ENCODE results near the gene GAS1.

GAS1 gene, protein sequence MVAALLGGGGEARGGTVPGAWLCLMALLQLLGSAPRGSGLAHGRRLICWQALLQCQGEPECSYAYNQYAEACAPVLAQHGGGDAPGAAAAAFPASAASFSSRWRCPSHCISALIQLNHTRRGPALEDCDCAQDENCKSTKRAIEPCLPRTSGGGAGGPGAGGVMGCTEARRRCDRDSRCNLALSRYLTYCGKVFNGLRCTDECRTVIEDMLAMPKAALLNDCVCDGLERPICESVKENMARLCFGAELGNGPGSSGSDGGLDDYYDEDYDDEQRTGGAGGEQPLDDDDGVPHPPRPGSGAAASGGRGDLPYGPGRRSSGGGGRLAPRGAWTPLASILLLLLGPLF
- total RNA-seq = 1.6 to 3.4 reads per million in 2 donors

DNA sequence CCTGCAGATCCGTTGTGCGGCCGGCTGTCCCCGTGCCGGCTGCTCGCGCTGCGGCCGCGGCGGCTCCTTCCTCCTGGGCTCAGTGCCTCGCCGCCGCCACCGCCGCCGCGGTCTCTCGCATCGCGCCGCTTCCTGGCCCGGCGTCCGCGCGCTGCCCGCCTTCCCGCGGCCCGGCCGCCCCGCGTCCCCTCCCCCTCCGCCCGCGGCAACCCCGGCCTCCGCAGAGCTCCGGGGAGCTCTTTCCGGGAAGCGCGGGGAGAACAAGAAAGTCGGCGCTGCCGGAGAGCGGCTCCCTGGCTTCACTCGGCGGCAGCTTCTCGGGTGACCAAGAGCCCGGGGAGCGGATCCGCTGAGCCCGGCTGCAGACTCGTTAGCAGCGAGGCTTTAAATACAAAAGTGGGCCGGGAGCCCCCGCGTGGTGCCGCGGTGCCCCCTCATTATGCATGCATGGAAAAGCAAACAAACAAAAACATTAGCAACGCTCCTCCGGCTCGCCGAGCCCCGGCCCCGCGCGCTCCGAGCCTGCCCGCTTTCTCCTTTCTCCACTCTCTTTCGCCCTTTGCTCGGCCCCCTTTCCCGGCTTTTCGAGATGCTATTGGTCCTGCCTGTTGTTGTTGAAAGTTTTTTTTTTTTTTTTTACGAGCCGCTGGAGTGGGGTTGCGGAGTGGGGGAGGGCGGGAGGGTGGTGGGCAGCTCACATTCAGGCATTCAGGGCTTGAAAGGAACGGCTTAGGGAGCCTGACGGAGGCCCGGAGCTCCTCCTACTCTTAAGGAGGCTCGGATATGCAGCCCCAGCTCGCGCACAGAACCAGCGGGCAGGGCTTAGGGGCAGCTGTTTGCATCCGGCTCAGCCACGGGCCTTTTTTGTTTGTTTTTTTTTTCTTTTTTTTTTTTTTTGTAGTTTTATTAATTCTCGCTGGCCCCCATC, at the start of gene GAS1:
Gene GAS1 (minus strand): TSS at position 361 of the 928 bp plus-strand sequence. CDS start 727 bp downstream, outside the sequence.
- peak; percentile 31 for DNase-seq

DNA sequence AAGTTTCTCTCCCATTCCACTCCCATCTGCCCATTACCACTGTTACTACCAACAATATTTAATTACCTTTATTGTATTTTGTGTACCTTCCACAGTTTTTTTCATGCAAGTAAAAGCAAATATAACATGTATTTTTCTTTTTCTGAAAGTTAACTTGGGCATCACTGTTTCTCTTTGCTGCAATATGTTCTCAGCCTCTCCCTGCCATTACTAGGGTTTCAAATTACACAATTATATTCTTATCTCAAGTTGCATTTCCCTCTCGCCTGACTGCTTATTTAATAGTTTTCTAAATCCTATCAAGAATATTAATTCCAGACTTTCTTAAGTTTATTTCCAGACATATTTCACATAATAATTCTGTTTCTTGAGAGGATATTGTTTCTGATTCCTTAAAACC, 46.9 kb upstream of the GAS1 start:
- DNase-seq = no peak

DNA sequence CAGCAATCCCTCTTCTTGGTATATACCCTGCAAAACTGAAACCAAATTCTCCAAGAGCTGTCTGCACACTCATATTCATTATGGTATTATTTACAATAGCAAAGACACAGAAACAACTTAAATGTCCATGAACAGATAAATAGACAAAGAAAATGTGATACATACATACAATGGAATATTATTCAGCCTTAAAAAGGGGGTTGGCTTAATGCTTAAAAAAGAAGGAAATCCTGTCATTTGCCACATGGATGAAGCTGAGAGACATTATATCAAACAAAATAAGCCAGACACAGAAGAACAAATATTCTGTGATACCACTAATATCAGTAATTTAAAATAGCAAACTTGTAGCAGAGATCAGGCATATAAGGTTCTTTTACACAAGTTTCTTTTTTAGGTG, 46.5 kb upstream of the GAS1 start:
- DNase-seq = no peak

DNA sequence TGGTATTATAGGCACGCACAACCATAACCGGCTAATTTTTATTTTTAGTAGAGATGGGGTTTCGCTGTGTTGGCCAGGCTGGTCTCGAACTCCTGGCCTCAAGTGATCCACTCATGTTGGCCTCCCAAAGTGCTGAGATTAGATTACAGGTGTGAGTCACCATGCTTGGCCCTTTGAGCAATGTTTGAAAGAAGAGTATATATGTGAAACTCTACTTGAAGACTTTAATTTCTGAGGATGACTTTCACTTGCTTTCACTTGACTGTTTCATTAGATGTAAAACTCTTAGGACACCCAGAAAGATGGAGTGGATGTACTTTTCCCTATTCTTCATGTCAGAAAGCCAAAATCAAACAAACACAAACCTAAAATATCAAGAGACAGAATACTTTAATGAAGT, 43.8 kb upstream of the GAS1 start:
- DNase-seq = no peak

DNA sequence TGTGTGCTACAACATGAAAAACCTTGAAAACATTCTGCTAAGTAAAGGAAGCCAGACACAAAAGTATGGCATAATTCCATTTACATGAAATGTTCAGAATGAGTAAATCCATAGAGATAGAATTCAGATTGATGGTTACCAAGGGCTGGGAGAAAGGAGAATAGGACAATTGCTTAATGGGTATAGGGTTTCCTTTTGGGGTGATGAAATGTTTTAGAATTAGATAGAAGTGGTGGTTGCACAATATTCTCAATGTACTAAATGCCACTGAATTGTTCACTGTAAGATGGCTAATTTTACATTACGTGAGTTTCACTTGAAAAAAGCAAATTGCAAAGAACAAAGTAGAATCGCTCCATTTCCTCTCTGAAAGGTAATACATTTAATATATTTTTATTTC, 43.0 kb upstream of the GAS1 start:
- DNase-seq = no peak

DNA sequence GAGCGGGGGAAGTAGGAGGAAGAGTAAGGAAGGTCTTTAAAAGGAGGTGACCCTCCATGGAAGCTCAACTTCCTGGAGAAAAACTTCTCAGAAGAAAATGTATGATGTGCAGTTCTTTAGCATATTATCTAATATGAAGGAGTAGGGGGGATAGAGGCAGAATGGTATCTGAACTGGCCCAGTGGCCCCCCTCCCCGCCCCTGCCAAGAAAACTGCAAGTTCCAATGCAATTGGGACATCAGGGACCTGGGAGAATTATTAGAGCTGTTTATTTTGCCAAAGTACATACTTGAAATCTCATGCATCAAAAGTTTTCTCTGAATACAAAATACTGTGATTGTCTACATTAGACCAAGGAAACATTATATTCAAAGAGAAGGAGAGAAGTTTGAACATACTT, 40.6 kb upstream of the GAS1 start:
- DNase-seq = no peak

DNA sequence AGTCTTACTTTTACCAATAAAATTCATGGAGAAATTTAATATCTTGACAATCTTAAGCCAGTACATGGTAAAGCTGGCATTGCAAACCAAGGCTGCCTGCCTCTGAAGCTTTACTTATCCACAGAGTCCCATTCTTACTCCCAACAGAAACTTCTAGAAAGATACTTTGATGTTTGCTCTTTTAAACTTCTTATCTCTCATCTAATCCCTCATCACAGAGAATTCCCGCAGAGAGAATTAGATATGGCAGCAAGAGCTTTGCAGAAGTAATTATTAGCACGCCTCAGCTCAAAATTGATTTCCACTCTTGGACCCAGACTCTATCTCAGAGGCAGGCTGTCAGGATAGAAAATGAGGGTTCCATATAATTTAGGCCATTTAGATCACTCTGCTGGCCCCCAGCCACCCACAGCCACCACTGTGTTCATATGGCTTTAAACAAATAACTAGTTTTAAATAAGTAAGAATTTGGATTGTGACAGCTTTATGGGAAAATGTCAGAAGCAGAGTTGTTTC, 37.9 kb upstream of the GAS1 start:
- no peak for DNase-seq

DNA sequence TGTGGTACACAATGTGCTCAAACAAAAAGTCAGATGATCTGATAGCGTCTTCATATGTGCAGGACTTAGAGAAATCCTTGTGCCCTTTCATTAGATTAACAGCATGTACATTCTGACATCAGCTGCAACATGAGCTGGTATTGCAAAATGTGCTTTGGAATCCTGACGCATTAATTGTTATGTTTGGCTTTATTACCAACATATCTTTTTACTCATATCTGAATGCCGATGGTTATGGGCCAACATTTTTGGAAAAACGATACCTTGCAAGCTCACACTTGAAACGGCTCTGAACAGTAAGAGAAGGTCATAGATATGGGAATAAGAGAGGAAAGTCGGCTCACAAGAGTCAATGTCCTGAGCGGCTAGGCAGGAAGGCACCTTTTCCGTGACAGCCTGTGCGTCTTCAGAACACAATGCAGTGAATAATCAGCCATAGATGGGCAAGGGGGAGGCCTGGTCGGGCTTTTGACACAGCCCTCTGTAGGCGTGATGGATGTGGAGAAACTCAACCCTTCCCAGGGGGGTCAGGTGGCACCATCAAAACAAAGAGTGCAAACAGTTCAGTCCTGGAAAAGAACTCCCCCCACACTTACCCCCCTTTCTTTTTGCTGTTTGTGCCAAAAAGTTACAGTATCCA, 36.4 kb upstream of the GAS1 start:
- no peak for DNase-seq

DNA sequence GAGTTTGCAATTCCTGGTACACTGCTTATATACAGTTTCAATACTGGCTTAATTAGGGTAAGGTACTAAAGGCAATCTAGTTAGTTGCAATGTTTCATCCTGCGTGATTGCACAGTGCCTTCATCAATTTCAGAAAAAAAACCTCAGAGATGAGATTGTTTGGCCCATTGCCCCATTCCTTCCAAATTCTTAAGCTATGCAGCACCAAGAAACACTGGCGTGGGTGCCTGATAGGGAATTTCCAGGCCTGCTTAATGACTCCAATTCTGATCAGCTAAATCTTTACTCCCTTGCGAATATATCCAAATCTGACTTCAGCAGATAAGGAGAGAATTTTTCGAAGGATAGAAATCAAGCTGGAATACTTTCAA, 35.9 kb upstream of the GAS1 start:
- no peak for DNase-seq

DNA sequence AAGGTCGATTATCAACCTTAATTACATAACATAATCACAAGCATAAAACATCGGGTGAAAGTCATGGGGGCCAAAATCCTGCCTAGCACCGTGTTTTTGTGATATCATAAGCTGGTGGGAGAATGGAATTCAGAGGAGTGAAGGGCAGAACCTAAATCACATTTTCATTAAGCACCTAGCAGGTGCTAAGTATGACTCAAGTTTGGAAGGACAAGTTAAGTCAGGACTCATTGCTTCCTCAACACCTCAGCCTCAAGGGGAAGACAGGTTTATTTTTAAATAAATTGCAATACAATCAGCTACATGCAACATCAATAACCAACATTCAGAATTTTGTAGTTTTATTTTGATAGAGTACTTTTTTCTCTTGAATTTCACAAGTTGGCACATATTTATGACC, 33.5 kb upstream of the GAS1 start:
- DNase-seq = no peak

DNA sequence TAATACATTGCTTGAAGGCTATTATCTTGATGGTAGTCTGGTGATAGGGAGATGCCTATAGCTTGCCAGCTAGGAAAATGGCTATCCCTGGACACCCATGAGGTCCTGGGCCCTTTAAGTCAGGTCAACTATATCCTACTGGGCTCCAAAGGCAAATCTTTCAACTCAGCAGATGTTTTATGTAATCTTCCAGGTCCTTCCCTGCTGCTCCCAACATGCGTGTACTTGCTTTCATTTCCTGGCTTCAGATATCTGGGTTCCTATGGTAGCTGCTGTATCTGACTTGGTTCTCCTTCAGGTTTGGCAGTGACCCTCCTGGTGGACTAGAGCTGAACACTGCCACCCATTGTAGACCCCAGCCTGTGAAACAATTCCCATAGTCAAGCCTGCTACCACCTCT, 32.4 kb upstream of the GAS1 start:
- DNase-seq = no peak

DNA sequence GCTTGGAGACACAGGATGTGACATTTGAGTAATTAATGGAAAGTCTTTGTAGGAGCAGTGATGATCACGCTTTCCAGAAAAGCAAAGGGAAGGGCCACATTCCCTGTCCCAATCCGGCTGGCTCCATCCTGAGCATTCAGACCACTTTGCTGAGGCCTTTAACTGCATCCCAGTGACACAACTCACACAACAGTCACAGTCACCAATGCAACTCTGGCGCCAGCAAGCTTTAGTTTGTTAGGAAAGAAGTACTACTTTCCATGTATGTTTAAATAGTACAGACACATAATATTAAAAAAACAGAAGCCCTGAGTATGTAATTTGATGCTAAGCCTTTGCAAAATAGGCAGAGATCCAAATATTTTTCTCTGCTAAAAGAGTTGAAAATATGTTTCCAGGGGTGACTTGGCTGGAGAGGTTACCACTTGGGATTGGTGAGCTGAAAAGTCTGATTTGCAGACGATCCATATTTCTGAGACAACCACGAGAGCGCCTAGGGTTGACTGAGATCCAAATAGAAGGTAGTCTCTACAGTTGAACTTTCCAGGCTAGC, 31.7 kb upstream of the GAS1 start:
- DNase-seq = no peak

DNA sequence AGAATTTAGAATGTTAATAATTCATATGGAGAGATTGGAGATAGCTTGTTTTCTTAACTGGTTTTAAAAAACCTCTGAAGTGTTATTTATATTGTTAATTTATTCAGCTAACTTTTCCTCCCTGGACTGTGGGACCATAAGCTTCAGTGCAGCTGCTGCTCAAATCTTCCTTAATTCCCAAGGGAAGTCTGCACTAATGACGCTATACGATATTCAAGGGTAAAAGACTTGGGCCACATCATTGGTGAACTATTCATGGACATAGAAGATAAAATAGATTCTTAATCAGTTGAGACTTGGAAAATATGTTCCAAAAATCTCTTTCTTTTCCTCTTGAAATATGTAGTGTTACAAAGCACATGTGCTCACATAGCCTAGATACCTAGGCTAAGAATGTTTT, 31.1 kb upstream of the GAS1 start:
- no peak for DNase-seq

DNA sequence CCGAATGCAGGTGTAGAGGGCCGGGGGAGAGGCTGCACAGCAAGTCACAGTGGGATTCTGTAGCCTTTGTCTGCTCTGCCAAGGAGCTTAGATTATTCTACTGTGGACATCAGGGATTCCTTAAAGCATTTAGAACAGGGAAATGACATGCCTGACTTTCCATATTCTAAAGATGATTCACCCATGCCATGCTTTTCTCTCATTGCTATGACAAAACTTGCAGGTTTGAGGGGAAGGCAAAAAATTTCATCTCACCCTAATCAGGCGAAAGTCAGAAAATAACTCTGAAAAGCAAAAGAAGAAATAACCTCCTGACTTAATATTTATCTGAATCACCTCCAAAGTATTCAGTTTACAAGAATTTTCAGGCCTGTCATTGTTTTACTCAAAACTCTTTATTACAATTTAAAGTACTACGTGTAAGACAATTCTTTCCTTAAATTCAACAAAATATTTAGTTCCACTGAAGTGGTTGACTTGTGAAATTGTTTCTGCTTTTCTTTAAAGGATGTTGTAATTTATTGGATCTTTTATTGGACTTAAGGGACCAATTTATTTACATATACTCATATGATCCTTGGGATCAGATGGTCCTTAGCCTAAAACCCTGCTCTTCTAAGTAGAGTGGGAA, 30.0 kb upstream of the GAS1 start:
- no peak for DNase-seq

DNA sequence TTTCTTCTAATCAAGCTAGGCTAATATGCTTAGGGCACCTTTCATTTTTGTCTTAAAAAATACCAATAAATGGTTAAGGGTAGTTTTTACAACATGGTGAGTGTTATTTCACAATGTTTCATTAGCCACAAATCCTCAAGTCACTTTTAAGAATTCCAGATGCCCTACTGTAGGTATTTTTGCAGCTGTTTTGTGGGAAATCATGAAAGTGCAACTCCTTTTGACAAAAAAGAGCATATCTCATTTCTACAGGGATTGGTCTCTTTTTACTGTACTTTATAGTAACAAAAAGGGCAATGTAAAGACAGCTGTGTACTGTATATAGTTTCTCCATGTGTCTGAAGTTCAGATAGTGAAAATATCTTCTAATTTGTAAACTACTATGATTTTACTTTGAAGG, 28.3 kb upstream of the GAS1 start:
- DNase-seq = no peak

DNA sequence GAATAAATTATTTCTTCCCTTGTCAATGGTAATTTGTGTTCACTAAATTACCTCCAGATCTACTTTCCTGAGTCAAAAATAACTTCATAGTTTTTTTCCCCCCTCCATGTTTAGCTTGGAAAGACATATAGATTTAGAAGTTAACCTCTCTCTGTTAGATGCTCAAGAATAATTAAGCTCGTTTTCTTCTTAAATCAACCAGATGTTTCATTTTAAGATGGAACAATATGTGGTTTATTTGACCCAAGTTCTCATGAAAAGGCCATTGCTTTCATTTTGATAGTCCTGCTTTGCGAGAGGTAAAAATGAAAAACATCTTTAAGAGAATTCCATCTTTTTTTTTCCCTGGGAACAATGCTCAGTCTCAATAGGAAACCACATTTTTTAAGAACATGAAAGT, 27.7 kb upstream of the GAS1 start:
- DNase-seq = no peak

DNA sequence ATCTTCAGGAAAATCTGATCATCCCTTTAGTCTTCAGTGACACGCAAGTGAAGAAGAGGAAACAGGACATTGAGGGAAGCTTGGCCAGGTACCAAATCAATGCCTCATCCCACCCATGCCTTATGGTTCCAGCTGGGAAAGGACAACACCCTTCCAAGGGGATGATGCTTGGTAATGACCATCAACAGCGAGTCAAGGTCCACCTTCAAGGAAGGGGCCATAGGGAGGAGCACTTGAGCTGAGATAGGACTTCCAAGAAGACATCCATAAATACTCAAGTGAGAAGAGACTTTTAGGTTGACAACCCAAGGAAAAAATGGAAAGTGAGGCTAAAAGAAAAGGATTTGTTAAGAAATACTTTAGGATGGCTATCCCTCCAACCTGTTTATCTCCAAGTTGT, 27.1 kb upstream of the GAS1 start:
- no peak for DNase-seq

DNA sequence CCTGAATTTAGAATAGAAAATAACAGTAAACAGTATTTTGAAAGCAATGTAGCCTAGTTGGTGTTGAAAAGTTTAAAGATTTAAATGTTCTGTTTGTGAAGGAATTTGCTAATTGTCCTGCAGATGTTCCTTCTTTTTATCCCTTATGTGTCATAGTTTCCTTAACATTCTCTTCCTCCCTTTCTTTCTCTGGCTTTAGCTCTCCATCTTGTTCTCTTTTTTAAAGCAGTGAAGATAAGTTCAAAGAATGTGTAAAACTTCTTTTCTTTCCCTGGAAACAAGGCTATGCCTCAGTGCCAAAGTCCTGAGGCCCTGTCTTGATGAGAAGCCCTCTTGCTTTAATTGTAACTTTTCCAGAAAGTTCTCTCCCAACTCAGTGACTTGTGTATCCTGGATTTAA, 24.4 kb upstream of the GAS1 start:
- DNase-seq = no peak

DNA sequence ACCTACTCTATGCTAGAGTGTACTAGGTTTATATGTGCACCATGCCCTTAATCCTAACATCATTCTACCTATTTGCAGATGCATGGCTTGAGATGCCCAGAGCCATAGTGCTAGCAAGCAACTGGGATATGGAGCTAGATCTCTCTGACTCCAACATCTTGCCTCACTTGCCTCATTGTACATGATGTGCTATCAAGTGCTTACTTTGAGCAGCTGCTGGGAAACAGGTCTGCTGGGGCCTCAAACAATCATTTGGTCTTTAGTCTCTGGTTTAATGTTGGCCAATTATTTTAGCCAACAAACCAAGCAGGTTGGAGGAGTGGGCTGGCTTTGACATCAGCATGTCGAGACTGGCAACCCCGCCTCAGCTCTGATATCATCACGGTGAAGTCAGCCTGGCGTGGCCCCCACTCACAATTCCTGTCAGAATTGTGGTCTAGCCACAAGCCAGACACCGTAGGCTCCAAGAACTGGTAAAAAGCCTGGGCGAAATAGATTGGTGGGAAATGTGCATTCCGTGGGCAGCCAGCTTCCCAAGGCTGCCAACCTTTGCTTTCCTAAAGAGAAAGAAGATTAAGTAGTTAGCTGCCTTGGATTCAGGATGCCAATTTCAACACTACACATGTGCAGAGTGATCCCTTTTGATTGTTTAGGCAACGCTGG, 21.1 kb upstream of the GAS1 start:
- no peak for DNase-seq

DNA sequence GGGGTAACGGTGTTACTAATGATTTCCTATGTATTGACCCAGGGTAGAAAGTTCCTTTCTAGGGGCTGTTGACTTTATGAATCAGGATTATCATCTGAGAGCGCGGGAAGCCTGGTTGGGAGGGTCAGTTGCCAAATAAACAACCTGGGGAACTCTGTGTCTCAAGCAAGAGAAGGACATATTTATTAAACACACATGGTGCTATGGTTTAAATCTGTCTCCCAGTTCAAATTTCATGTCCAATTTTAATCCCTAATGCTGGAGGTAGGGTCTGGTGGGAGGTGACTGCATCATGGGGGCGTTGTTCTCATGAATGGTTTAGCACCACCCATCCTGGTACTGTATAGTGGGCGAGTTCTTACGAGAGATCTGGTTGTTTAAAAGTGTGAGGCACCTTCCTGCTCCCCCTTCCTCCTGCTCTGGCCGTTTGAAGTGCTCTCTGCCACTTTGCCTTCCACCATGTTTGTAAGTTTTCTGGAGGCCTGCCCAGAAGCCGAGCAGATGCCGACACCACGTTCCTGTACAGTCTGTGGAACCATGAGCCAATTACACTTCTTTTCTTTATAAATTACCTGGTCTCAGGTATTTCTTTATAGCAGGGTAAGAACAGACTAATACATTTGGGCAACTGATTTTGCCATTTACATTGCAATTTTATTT, 19.7 kb upstream of the GAS1 start:
- no peak for DNase-seq

DNA sequence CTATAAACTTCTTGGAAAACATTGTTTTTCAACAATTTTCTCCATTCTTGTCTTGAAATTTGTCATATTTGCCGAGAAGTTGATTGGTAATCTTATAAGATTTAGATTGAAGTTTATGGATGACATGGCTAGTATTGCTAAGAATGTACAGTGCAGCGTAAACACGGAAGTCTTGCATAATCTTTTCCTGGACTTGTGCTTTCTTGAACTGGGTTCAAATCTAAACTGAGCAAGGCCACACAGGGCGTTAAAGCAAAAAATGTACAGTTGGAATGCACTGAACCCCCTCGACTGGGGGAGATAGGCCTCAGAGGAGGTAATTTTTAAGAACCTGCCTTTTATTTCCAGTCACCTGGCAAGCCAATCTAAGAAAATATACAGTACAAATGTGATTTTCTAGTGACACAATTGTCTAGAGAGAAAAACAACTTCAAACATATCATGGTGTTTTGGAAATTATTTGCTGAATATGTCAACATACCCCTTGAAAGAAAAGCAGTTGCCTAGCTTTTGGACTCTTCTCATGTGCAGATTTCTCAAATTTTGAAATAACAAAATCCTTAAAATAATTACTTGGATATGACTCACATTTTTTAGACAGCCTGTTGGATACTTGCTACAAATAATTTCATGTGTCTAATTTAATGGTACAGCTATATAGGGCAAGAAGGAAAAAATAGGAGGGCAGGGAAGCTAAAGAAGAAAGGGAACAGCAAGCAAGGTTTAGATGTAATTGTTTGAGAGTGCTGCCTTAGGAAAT, 18.5 kb upstream of the GAS1 start:
- DNase-seq = no peak
